Left renal pelvis (tissue), 4 donors: ENCODE measurements around the gene CTAG1B. TPM values are rescaled to one million over a fixed set of nuclear protein-coding genes. Genes with fewer than 3 reads are reported as not detected.
A peak's percentile ranks its signal among the peaks of the same experiment; 100 is the strongest.
"Not testable (repeated sequence)": the region's sequence is repeated elsewhere in the genome, so short reads cannot be mapped to it uniquely, and the experiment has no call there.

ENCODE experiments used
- DNase-seq, 4 donors: peaks; one replicate each; pipeline ENCODE4 v3.0.0-alpha.2; 2013; ENCODE audit warnings: low read depth in 4 of 4, low spot score in 3 of 4
- polyA plus RNA-seq, 4 donors: library from polyadenylated mRNA; unstranded; fragments of 120-200 nt; gene quantifications; one replicate each; pipeline ENCODE4 v1.2.1, GENCODE V29; 2013; ENCODE audit not compliant: insufficient read length in 4 of 4

Gene CTAG1B
- polyA plus RNA-seq, 4 donors: not detected

DNA sequence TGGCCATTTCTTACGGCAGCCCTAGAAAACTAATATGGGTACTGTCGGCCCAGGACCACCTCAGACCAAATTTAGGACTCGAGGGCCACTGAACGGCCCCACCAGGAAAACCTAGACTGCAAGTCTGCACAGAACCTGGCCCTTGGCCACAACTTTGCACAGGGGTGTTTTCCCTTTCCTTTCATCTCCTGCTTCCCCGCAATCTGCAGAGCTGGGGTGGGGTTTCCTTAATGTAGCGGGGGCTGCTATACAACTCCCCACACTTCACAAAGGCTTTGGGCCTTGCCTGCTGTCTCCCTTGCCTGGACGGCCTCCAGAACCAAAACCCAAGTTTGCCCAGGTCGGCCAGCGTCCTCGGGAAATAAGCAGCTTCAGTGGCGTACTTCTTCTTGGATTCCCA, 11.9 kb upstream of the CTAG1B start:
- not testable (repeated sequence) for DNase-seq

DNA sequence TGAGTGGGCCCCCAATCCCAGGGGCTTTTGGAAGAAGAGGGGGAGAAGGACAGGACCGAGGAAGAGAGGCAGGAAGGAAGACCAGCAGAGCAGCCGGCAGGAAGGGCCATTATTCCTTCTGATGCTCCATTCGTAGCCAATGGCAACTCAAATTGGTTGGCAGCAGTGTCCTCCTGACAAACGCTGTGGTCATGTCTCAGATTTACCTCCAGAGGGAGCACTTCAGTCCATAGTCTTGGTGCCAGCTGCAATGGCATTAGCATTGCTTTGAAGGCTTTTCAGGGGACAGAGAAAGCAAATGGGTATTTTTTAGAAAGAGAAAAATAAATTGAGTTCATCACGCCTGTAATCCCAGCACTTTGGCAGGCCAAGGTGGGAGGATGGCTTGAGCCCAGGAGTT, 9.9 kb upstream of the CTAG1B start:
- not testable (repeated sequence) for DNase-seq

DNA sequence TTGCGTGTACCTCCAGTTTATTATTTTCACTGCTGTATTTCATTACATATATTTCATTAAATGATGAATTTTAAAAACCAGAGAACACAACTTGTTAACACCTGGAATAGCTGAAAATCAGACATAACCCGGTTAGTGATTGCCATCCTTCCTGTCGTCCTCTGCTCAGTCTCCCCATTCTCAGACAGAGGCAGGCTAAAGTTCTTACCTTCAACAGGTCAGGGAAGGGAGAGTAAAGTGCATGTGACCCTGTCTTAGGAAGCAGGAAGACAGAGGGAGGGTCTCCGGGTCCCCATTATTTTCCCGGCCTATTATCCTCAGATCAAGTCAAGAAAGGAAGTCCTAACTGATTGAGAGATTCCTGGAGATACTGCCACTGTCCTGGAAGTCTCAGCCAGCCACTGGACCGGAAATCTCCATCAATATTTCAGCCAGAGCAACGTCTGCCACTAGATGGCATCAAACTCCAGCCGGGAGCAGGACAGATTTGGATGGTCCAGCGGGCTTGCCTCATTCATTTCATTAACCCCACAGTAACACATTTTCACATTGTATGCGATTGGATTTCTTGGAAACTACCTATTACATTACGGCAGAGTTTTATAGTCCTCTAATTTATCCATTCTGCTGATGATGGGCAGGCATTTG, 1.8 kb upstream of the CTAG1B start:
- DNase-seq: not testable (repeated sequence)

DNA sequence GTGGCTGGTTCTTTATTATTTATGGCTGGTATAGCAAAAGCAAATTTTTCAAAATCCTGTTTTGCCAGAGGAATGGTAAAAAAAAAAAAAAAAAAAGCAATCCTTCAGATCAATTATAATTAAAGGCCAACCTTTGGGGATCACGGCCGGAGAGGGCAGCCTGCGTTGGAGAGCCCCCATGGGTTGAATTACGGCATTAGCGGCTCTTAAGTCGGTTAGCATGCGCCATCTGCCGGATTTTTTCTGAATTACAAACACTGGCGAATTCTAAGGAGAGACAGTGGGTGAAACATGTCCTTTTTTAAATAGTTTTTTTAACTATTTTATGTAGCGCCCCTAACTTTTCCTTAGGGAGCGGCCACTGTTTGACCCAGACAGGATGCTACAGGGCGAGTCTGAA, 5.5 kb downstream of the CTAG1B start:
- DNase-seq: not testable (repeated sequence)

DNA sequence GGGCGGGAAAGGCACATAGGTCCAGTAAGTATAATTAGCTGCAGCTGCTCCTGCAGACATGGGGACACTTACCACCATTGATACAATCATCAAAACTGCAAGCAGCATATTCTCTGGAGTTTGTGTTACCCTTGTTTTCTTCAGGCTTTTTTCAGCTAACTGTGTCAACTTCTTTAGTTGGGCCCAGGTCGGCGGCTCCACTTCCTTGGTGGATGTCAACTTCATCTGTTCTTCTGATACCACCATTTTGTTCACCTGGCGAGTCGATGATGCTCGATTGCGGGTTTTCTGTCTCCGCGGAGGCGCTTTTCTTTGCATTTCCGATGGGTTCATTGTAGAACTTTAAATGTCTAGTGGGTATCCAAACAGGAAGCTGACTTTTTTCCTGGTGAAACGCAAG, 7.9 kb downstream of the CTAG1B start:
- not testable (repeated sequence) for DNase-seq

DNA sequence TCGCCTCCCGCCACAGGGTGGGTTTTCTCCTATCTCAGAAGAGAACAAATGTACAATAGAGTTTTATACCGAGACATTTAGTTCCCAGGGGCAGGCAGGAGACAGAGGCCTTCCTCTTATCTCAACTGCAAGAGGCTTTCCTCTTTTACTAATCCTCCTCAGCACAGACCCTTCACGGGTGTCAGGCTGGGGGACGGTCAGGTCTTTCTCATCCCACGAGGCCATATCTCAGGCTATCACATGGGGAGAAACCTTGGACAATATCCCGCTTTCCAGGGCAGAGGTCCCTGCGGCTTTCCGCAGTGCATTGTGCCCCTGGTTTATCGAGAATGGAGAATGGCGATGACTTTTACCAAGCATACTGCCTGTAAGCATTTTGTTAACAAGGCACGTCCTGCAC, 10.3 kb downstream of the CTAG1B start:
- DNase-seq: not testable (repeated sequence)

DNA sequence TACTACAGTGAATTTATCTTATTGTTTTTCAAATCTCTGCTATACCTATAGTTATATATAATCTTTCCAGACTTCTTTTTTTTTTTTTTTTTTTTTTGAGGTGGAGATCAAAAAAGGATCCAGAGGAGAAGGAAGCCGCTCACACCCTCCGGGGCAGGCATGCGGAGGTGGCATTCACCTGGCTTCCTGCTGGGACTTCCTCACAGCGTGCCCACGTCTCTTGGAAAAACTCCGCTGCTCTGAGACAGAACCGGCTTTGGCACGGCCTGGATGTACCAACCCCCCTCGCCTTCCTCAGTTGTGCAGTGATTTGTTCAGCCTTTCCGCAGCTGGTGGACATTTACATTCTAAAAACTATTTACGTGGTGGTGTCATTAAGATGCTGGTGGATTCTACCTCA, 11.1 kb downstream of the CTAG1B start:
- not testable (repeated sequence) for DNase-seq

DNA sequence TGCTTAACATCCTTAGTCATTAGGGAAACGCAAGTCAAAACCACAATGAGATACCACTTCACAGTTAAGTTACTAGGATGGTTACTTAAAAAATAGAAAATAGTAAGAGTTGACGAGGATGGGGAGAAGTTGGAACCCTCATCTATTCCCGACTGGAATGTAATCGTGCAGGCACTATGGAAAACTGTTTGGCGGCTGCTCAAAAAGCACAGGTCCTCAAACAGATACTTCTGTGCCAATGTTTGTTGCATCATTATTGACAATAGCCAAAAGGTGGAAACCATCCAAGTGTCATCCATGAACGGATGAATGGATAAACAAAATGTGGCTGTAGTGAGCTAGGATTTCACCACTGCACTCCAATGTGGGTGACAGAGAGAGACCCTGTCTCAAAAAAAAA, 11.7 kb downstream of the CTAG1B start:
- DNase-seq: no peak

DNA sequence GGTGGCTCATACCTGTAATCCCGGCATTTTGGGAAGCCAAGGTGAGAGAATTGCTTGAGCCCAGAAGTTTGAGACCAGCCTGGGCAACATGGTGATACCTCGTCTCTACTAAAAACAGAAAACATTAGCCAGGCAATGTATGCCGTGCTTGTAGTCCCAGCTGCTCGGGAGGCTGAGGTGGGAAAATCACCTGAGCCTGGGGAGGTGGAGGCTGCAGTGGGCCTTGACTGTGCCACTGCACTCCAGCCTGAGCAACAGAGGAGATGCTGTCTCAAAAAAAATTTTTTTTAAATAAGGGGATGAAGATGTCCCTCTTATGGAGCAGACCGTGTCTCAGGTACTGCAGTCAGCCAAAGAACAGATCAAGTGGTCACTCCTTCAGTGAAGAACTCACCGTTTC, 13.5 kb downstream of the CTAG1B start:
- no peak for DNase-seq

DNA sequence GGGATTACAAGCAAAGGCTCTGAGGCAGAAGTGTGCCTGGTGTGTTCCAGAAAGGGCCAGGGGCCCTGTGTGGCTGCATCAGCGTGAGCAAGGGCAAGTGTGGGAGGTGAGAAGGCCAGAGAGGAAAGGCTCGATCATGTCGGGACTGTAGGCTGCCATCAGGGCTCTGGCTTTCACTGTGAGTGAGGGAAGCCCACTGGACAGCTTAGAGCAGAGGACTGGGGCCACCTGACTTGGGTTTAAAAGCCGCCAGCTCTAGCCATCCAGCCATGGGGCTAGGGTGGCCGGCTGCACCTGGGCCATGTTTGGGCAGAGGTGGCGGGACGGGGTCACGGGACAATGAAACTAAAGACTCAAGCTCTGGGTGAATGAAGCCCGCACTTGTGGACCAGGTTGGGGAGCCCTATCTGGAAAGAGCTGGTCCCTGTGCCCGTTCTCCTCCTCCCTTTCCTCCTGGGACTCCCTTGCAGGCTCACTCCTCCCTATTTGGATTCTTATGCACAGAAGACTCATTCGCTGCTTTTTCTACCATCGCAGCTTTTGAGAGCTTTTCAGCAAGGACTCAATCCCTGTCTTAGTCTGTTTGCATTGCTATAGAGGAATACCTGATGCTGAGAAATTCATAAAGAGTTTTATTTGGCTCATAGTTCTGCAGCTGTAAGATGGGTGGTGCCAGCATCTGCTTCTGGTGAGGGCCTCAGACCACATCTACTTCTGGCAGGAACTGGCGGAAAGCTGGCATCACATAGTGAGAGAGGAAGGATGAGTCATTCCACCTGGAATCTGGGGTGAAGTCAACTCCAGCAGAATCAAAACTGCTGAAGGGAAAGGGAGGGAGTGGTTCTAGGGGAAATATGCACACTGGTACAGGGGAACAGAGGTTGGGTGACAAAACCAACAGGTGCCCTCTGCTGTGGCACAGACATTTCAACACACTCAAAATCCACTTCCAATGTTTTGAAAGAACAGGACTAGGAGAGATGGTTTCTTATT, 15.3 kb downstream of the CTAG1B start:
- DNase-seq: no peak

DNA sequence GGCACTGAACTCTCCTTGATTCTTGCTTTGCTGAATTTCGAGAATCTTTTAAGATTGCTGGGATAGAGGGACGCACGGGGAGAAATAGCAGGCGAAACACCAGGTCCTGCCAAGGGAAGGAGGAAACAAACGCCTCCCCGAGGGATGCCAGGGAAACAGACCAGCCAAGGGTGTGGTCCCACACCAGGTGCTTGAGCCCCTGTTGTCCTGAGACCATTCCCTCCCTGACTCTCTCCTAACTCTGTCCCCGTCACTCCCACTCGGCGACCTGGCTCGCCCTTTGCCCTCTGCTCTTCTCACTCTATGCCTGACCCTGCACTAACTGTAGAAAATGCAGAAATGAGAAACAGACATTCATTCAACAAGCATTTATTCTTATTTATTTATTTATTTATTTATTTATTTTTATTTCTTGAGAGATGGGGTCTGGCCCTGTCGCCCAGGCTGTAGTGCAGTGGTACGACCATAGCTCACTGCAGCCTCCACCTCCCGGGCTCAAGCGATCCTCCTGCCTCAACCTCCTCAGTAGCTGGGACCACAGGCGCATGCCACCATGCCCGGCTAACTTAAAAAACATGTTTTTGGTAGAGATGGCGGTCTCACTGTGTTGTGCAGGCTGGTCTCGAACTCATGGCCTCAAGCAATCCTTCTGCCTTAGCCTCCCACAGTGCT, 16.2 kb downstream of the CTAG1B start:
- no peak for DNase-seq

DNA sequence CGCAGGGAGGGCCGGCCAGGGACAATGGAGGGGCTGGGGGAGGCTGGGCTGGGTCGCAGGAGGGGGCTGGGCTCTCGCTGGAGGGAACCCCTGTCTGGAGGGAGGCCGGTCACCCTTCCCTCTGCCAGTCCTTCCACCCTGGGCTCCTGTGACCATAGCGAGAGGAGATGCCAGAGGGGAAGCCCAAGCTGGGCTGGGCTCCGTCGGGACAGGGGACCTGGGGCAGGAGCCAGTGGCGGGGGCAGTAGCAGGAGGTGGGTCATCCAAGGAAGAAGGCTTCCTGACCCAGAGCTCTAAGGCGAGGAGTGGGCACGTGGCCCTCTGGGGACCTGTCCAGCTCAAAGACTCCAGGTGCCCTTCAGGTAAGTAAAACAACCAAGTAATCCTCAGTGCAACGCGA, 16.9 kb downstream of the CTAG1B start:
- DNase-seq: no peak

DNA sequence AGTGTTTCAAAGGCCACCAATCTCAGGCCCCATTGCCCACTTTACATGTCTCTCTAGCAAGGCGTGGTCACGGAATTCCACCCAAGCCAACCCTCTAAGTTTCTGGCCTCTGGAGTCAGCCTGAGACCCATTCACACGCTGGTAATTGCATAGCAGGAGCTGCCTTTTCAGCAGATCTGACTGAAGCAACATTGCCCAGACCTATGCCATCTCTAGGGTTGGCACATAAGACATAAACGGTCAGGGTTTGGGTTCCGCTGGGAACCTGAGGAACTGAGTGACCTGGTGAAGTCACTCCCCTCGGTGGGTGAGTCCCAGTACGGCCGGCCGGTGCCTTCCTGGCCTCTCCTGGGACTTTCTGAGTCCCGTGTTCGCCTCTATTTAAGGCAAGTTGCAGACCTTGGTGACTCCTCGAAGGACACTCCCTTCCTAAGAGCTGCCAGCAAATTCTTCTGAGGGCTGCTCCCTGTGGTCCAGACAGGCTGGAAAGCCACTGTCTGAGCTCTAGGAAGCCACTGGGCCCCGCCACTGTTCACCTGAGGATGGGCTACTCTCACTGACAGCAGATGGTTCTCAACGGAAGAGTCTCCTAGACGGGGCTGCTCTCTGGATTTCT, 18.2 kb downstream of the CTAG1B start:
- DNase-seq: no peak

DNA sequence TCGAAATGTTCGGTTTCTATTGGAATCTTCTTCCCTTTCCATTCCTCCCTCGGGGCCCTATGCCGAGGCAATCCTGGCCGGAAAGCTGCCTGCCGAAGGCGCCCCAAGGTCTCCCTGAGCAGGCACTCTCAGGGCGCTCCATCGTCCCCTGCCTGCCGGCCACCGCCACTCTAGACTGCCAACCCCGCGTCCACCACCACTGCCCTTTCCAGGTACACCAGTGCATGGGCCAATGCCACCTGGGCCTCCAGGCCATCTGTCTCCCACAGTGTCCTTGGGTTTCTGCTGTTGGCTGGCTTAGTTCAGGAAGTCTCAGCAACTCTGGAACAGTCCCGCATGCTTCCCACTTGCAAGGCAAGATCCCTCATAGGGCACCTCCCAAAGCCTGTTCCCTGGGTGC, 19.6 kb downstream of the CTAG1B start:
- no peak for DNase-seq

DNA sequence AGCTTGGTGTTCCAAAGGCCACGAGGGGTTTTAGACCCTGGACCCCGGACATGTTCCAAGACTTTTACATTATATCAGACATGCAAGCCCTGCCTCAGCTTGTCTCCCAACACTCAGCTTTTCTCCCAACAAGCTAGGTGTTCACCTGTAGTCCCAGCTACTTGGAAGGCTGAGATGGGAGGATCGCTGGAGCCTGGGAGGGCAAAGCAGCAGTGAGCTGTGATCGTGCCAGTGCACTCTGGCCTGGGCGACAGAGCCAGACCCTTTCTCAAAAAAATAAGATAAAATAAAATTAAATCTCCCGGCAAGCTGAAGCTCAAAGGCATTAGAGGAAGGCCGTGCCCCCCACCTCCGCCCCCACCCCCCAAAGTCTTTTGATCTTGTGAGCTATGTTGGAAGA, 20.4 kb downstream of the CTAG1B start:
- DNase-seq: no peak

DNA sequence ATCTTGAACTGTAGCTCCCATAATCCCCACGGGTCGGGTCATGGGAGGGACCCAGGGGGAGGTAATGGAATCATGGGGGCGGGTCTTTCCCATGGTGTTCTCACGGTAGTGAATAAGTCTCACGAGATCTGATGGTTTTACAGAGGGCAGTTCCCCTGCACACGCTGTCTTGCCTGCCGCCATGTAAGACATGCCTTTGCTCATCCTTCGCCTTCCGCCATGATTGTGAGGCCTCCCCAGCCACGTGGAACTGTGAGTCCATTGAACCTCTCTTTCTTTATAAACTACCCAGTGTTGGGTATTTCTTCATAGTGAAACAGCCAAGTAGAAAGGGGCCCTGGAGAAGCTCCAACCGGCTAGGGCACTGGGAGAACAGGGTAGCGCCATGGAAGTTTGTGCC, 21.9 kb downstream of the CTAG1B start:
- DNase-seq: no peak

DNA sequence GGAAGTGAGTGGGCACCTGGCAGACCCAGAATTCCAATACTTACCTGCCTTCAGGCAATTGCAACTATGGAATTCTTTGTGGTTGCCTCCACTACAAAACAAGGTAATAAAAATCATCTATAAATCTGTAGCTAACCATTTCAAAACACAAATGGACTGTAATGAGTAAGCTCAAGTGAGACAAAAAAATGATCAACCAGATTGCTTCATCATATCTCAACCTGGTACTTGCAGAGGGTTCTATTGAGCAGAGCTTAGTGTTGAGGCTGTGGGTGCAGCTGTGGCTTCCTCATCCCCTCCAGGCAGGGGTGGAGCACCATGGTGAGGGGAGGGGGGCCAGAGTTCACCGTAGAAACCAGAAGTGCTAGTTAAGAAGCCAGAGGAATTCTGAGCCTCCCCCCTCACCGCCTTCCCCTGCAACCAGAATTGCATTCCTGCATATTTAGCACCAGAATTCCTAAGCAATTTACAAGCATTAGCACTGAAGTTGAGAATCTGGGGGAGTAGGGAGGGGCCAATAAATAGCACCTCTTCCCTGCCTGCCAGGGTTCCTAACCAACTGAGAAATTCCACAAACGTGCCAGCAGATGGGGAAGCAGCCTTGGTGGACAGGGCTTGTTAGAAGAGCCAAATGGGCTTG, 22.7 kb downstream of the CTAG1B start:
- DNase-seq: peak in 3 of 4 donors; percentile 7 to 41 (median 40)

DNA sequence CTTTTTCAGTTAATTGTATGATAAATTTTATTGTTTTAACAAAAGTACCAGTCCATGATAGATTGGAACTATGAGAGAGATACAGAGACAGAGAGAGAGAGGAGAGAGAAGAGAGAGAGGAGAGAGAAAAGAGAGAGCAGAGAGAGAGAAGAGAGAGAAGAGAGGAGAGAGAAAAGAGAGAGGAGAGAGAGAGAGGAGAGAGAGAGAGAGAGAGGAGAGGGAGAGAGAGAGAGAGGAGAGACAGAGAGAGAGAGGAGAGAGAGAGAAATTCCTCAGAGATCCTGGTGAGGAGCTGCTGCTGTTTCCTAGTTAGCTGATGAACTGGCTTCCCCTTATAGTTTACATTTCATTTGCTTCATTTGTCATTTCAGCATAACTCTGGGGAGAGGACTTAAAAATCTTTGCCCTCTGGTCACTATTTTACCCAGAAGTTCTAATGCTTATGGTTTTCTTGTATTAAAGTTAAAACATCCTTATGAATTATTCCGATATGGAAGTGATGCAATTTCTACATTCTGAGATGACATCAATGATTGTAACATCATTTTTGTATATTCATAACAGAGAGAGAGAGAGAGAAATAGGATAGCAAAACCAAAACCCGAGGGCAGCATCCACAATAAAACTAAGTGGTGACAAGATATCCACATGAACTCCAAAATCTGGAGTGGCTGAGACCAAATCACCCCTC, 23.4 kb downstream of the CTAG1B start:
- no peak for DNase-seq

DNA sequence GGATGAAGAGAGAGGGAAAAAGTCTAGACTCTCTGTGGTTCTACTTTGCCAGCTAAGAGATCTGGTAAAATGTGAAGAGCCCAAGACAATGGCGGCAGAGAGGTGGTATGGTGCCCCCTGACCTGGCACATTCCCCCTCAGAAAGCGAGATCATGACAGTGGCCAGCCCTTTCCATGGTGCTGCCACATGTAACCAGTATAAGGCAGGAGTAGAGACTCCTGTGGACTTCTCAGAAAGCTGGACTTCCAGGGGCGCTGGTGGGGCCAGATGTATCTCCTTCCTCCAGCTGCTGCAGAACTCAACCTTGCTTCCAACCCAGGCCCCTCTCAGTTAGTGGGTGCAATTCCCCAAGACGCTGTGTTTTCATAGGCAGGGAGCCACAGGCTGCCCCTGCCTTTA, 24.6 kb downstream of the CTAG1B start:
- no peak for DNase-seq

DNA sequence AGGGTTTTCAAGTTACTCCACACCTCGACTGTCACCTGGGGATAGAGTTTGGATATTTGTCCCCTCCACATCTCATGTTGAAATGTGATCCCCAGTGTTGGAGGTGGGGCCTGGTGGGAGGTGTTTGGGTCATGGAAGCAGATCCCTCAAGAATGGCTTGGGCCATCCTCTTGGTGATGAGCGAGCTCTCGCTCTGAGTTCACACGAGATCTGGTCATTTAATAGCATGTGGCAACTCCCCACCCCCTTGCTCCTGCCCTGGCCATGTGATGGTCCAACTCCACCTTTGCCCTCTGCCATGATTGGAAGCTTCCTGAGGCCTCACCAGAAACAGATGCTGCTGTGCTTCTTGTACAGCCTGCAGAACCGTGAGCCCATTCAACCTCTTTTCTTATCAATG, 25.9 kb downstream of the CTAG1B start:
- no peak for DNase-seq
